Smooth muscle cell (in vitro differentiated cells): ENCODE measurements around the gene FSTL1. TPM values are rescaled to one million over a fixed set of nuclear protein-coding genes. Genes with fewer than 3 reads are reported as not detected.

Experiments used
- DNase-seq: peaks from one replicate; lab custom pipeline; 2025; ENCODE audit not compliant: unreplicated experiment; lab: John Stamatoyannopoulos, UW
- H2AFZ ChIP-seq: fragments of 200-600 bp; sonication (generic); 2 replicates; pipeline ENCODE4 v1.6.0; 2016; ENCODE audit warnings: antibody characterized with exemption, low read depth, mild to moderate bottlenecking
- H3F3A ChIP-seq: fragments of 200-600 bp; sonication (generic); 2 replicates; pipeline ENCODE4 v1.6.0; 2017; ENCODE audit warnings: antibody characterized with exemption, low read depth
- H3K27ac ChIP-seq: fragments of 200-600 bp; sonication (generic); 2 replicates; pipeline ENCODE4 v1.5.1; 2016; ENCODE audit warnings: low read depth, mild to moderate bottlenecking
- H3K27me3 ChIP-seq: fragments of 200-600 bp; sonication (generic); 2 replicates; pipeline ENCODE4 v1.6.1; 2016; ENCODE audit warnings: low read depth, mild to moderate bottlenecking
- H3K36me3 ChIP-seq: fragments of 200-600 bp; sonication (generic); 2 replicates; pipeline ENCODE4 v1.5.1; 2016; ENCODE audit warnings: low read depth
- H3K4me1 ChIP-seq: fragments of 200-600 bp; sonication (generic); 2 replicates; pipeline ENCODE4 v1.5.1; 2016; ENCODE audit warnings: low read depth
- H3K4me2 ChIP-seq: fragments of 200-600 bp; sonication (generic); 2 replicates; pipeline ENCODE4 v1.6.0; 2016; ENCODE audit warnings: mild to moderate bottlenecking
- H3K4me3 ChIP-seq: fragments of 200-600 bp; sonication (generic); 2 replicates; pipeline ENCODE4 v1.5.1; 2016; ENCODE audit warnings: mild to moderate bottlenecking
- H3K79me2 ChIP-seq: fragments of 200-600 bp; sonication (generic); 2 replicates; pipeline ENCODE4 v1.6.0; 2016; ENCODE audit warnings: low read depth, mild to moderate bottlenecking
- H3K9ac ChIP-seq: fragments of 200-600 bp; sonication (generic); 2 replicates; pipeline ENCODE4 v1.6.0; 2016; ENCODE audit warnings: low read depth
- H3K9me3 ChIP-seq: fragments of 200-600 bp; sonication (generic); replicated peaks from 2 replicates; pipeline ENCODE4 v1.5.1; 2016; ENCODE audit warnings: low read depth
- H4K20me1 ChIP-seq: fragments of 200-600 bp; sonication (generic); 2 replicates; pipeline ENCODE4 v1.6.0; 2016; ENCODE audit warnings: low read depth
- CTCF ChIP-seq: fragments of 200-600 bp; sonication (generic); IDR thresholded peaks from 2 replicates; pipeline ENCODE4 v1.5.1; 2017; ENCODE audit warnings: borderline replicate concordance, mild to moderate bottlenecking, antibody characterized with exemption; ENCODE audit not compliant: insufficient read depth, poor library complexity, severe bottlenecking
- WGBS: methylation state at CpG from one replicate; pipeline ENCODE4 v1.1.7; 2016; ENCODE audit warnings: low lambda C conversion rate; 5-methylcytosine and 5-hydroxymethylcytosine counted together
- polyA plus RNA-seq: library from polyadenylated mRNA; unstranded; fragments of >200 nt; fragmentation: Nextera tagmentation; extraction: Ambion mirVana; gene quantifications from 2 replicates; pipeline ENCODE4 v1.2.1, GENCODE V29; 2016
- total RNA-seq: library from RNA; depleted of rRNA; stranded (reverse); fragments of >200 nt; gene quantifications from 2 replicates; pipeline ENCODE4 v1.2.3, GENCODE V29; 2014

Gene FSTL1
- total and polyA plus RNA-seq, 2 experiments from 2014 or later, result 562 to 630 TPM

- 44% methylated on average over 2 of the region's 2 CpGs for WGBS
- Histone ChIP-seq H3K36me3 (peaks cover 3% of the 10 kb centered on the region), H2AFZ (no peak overlapping the region), H3K4me1 (peaks cover 23% of the 10 kb centered on the region), H3F3A (peaks cover 9% of the 10 kb centered on the region), H3K27me3 (no peaks in the 10 kb centered on the region), H3K79me2 (peaks cover 66% of the 10 kb centered on the region), H3K4me3 (no peak overlapping the region), H4K20me1 (peaks cover 92% of the 10 kb centered on the region), H3K27ac (peak overlapping the region; percentile 43), H3K4me2 (no peak overlapping the region), H3K9me3 (no peaks in the 10 kb centered on the region), H3K9ac (no peak overlapping the region)
- DNase-seq, result no peak
- no peak for TF ChIP-seq CTCF
Measured at GRCh38 chr3:120428924-120429323, 21.9 kb downstream of the FSTL1 start.

- Histone ChIP-seq H3F3A (peaks cover 12% of the 10 kb centered on the region), H3K79me2 (peaks cover 65% of the 10 kb centered on the region), H4K20me1 (peaks cover 92% of the 10 kb centered on the region), H3K4me1 (peaks cover 13% of the 10 kb centered on the region), H2AFZ (no peak overlapping the region), H3K27me3 (no peaks in the 10 kb centered on the region), H3K9ac (no peak overlapping the region), H3K27ac (no peak overlapping the region), H3K4me3 (no peak overlapping the region), H3K4me2 (no peak overlapping the region), H3K36me3 (peaks cover 3% of the 10 kb centered on the region), H3K9me3 (no peaks in the 10 kb centered on the region)
- TF ChIP-seq CTCF, result no peak
- no peak for DNase-seq
Measured at GRCh38 chr3:120427201-120427600, 23.6 kb downstream of the FSTL1 start.

GRCh38 chr3:120425572-120426250 is 25.1 kb downstream of the FSTL1 start:
- no peaks in the 10 kb centered on the region for H3K36me3 ChIP-seq
- no peak for DNase-seq
- 78% methylated on average over 1 of the region's 1 CpG for WGBS
- no peaks in the 10 kb centered on the region for H3K27me3 ChIP-seq
- TF ChIP-seq CTCF, result no peak
- peaks cover 97% of the 10 kb centered on the region for H4K20me1 ChIP-seq
- H3K4me3 ChIP-seq, result no peak overlapping the region
- no peak overlapping the region for H3K9ac ChIP-seq
- no peak overlapping the region for H2AFZ ChIP-seq
- peaks cover 22% of the 10 kb centered on the region for H3F3A ChIP-seq
- H3K27ac ChIP-seq, result no peak overlapping the region
- H3K79me2 ChIP-seq, result peaks cover 55% of the 10 kb centered on the region
- H3K9me3 ChIP-seq, result no peaks in the 10 kb centered on the region
- peaks cover 22% of the 10 kb centered on the region for H3K4me1 ChIP-seq
- no peak overlapping the region for H3K4me2 ChIP-seq

GRCh38 chr3:120424976-120425570 is 25.7 kb downstream of the FSTL1 start:
- Histone ChIP-seq H3F3A (peaks cover 26% of the 10 kb centered on the region), H3K27ac (no peak overlapping the region), H3K4me1 (peaks cover 23% of the 10 kb centered on the region), H3K4me2 (no peak overlapping the region), H3K4me3 (no peak overlapping the region), H2AFZ (no peak overlapping the region), H3K9me3 (no peaks in the 10 kb centered on the region), H3K9ac (no peak overlapping the region), H3K27me3 (no peaks in the 10 kb centered on the region), H3K36me3 (no peaks in the 10 kb centered on the region), H3K79me2 (peaks cover 61% of the 10 kb centered on the region), H4K20me1 (peaks cover 98% of the 10 kb centered on the region)
- no peak for DNase-seq
- WGBS, result 80% methylated on average over 5 of the region's 5 CpGs
- TF ChIP-seq CTCF, result no peak
